SK-N-SH (cell line): ENCODE measurements around the gene MRPL49. TPM values are rescaled to one million over a fixed set of nuclear protein-coding genes. Genes with fewer than 3 reads are reported as not detected.

Experiments
- CTCF ChIA-PET: fragments of 300-600, 350-600 bp; formaldehyde crosslinking; extraction: SDS; loops from one replicate; lab custom pipeline; 2021; lab: Yijun Ruan, JAX
- POLR2A ChIA-PET: fragments of 350-600 bp; sonication (Branson Sonifier 250); formaldehyde crosslinking; extraction: SDS; loops from one replicate; lab custom pipeline; 2020; ENCODE audit warnings: antibody characterized with exemption, inconsistent platforms; lab: Yijun Ruan, JAX
- DNase-seq: peaks from one replicate; pipeline ENCODE4 v3.0.0; 2012
- H2AFZ ChIP-seq: fragments of 200-600 bp; sonication (generic); 2 replicates; pipeline ENCODE4 v1.8.1; 2016; ENCODE audit warnings: antibody characterized with exemption, mild to moderate bottlenecking, low read depth
- H3F3A ChIP-seq: fragments of 200-600 bp; sonication (generic); replicated peaks from 2 replicates; pipeline ENCODE3; 2016; ENCODE audit warnings: antibody characterized with exemption, mild to moderate bottlenecking; ENCODE audit not compliant: insufficient read depth
- H3K27ac ChIP-seq, 2 experiments: fragments of 200-500 bp in 1 of 2; fragments of 200-600 bp in 1 of 2; sonication (Bioruptor generic) in 1 of 2; sonication (generic), shearing (Covaris generic) in 1 of 2; 2 replicates each; pipeline versions ENCODE4 v1.5.1 to v1.6.1; 2014 to 2016; ENCODE audit warnings: low read depth in 2 of 2, inconsistent platforms in 1 of 2, low read length in 1 of 2, mild to moderate bottlenecking in 1 of 2, mixed read lengths in 1 of 2
- H3K27me3 ChIP-seq: fragments of 200-600 bp; sonication (generic), shearing (Covaris generic); 2 replicates; pipeline ENCODE4 v1.6.1; 2016; ENCODE audit warnings: mixed run types; ENCODE audit not compliant: insufficient read depth
- H3K36me3 ChIP-seq, 2 experiments: fragments of 200-500 bp in 1 of 2; fragments of 200-600 bp in 1 of 2; sonication (Bioruptor generic) in 1 of 2; sonication (generic) in 1 of 2; replicated peaks in 1 of 2; 2 replicates each; pipeline versions ENCODE3 to v1.5.1; 2014 to 2016; ENCODE audit warnings: low read length in 1 of 2, mild to moderate bottlenecking in 1 of 2; ENCODE audit not compliant: insufficient read depth in 2 of 2, control insufficient read depth in 1 of 2
- H3K4me1 ChIP-seq, 2 experiments: fragments of 200-500 bp in 1 of 2; fragments of 200-600 bp in 1 of 2; sonication (Bioruptor generic) in 1 of 2; sonication (generic), shearing (Covaris generic) in 1 of 2; 2 replicates each; pipeline versions ENCODE4 v1.5.1 to v1.6.1; 2014 to 2016; ENCODE audit warnings: low read depth in 1 of 2, low read length in 1 of 2, mixed run types in 1 of 2; ENCODE audit not compliant: insufficient read depth in 2 of 2, control insufficient read depth in 1 of 2
- H3K4me2 ChIP-seq: fragments of 200-600 bp; sonication (generic), shearing (Covaris generic); 2 replicates; pipeline ENCODE4 v1.6.1; 2017; ENCODE audit warnings: mixed run types
- H3K4me3 ChIP-seq, 2 experiments: fragments of 200-500 bp in 1 of 2; fragments of 200-600 bp in 1 of 2; sonication (Bioruptor generic) in 1 of 2; sonication (generic), shearing (Covaris generic) in 1 of 2; 2 replicates each; pipeline versions ENCODE4 v1.5.1 to v1.8.1; 2014 to 2016; ENCODE audit warnings: low read depth in 2 of 2, inconsistent platforms in 1 of 2, low read length in 1 of 2, mild to moderate bottlenecking in 1 of 2, mixed read lengths in 1 of 2, moderate library complexity in 1 of 2
- H3K79me2 ChIP-seq: fragments of 200-600 bp; sonication (generic); 2 replicates; pipeline ENCODE4 v1.8.1; 2017; ENCODE audit warnings: mild to moderate bottlenecking; ENCODE audit not compliant: insufficient read depth
- H3K9ac ChIP-seq: fragments of 200-600 bp; sonication (generic); 2 replicates; pipeline ENCODE4 v1.6.1; 2017; ENCODE audit warnings: mixed run types
- H3K9me2 ChIP-seq: fragments of 200-600 bp; sonication (generic); 2 replicates; pipeline ENCODE4 v1.6.1; 2017; ENCODE audit warnings: mixed run types
- H3K9me3 ChIP-seq: fragments of 200-600 bp; sonication (generic); 2 replicates; pipeline ENCODE4 v1.6.1; 2017; ENCODE audit warnings: mixed run types, mild to moderate bottlenecking, moderate library complexity
- H4K20me1 ChIP-seq: fragments of 200-600 bp; sonication (generic); 2 replicates; pipeline ENCODE4 v1.6.1; 2017; ENCODE audit warnings: mild to moderate bottlenecking, mixed run types; ENCODE audit not compliant: insufficient read depth
- CHD2 ChIP-seq: fragments of 150-350 bp; IDR thresholded peaks from 2 replicates; pipeline ENCODE4 v1.6.1; 2018; ENCODE audit warnings: low read length; ENCODE audit not compliant: partially characterized antibody
- ELF1 ChIP-seq: IDR thresholded peaks from 2 replicates; pipeline ENCODE4 v1.4.0; 2012
- EP300 ChIP-seq, 2 experiments: IDR thresholded peaks; 2 replicates each; pipeline versions ENCODE4 v1.4.0 to v1.6.1; 2012; ENCODE audit warnings: borderline replicate concordance in 1 of 2, low read depth in 1 of 2, low read length in 1 of 2
- EZH2phosphoT487 ChIP-seq: fragments of 200-600 bp; sonication (generic); IDR thresholded peaks from 2 replicates; pipeline ENCODE4 v1.6.1; 2017; ENCODE audit warnings: low read depth, mixed run types, mild to moderate bottlenecking, antibody characterized with exemption, moderate library complexity, borderline replicate concordance
- FOSL2 ChIP-seq: IDR thresholded peaks from 2 replicates; pipeline ENCODE4 v1.4.0; 2012; ENCODE audit warnings: low read depth, mild to moderate bottlenecking, moderate library complexity, borderline replicate concordance
- FOXJ3 ChIP-seq: sonication (generic); formaldehyde crosslinking; IDR thresholded peaks from 2 replicates; pipeline ENCODE4 v1.5.1; 2020; ENCODE audit warnings: mild to moderate bottlenecking, missing genetic modification reagents
- FOXM1 ChIP-seq: IDR thresholded peaks from 2 replicates; pipeline ENCODE4 v1.4.0; 2012; ENCODE audit warnings: low read depth, mild to moderate bottlenecking
- GABPA ChIP-seq: IDR thresholded peaks from 2 replicates; pipeline ENCODE4 v1.4.0; 2012; ENCODE audit warnings: low read depth, mild to moderate bottlenecking
- JUND ChIP-seq: IDR thresholded peaks from 2 replicates; pipeline ENCODE4 v1.4.0; 2012
- MAX ChIP-seq: IDR thresholded peaks from 2 replicates; pipeline ENCODE4 v1.4.0; 2012; ENCODE audit warnings: low read depth
- MXI1 ChIP-seq: IDR thresholded peaks from 2 replicates; pipeline ENCODE4 v1.6.1; 2012; ENCODE audit warnings: mild to moderate bottlenecking, low read depth, low read length, improper control_type of control experiment
- NFIC ChIP-seq: IDR thresholded peaks from 2 replicates; pipeline ENCODE4 v1.4.0; 2012; ENCODE audit warnings: borderline replicate concordance
- PBX3 ChIP-seq: IDR thresholded peaks from 2 replicates; pipeline ENCODE4; 2012
- POLR2AphosphoS5 ChIP-seq: IDR thresholded peaks from 2 replicates; pipeline ENCODE4 v1.6.1; 2012; ENCODE audit warnings: low read depth, low read length
- RAD21 ChIP-seq: IDR thresholded peaks from 2 replicates; pipeline ENCODE4 v1.6.1; 2012; ENCODE audit warnings: mild to moderate bottlenecking, low read length
- RCOR1 ChIP-seq: fragments of 150-350 bp; IDR thresholded peaks from 2 replicates; pipeline ENCODE4 v1.6.1; 2017; ENCODE audit warnings: antibody characterized with exemption, low read length
- REST ChIP-seq: IDR thresholded peaks from 2 replicates; pipeline ENCODE4 v1.6.1; 2012; ENCODE audit warnings: mild to moderate bottlenecking, low read depth, low read length, moderate library complexity
- RFX5 ChIP-seq: IDR thresholded peaks from 2 replicates; pipeline ENCODE4 v1.6.1; 2012; ENCODE audit warnings: mild to moderate bottlenecking, improper control_type of control experiment, low read length
- RXRA ChIP-seq: IDR thresholded peaks from 2 replicates; pipeline ENCODE4 v1.4.0; 2012; ENCODE audit warnings: low read depth, mild to moderate bottlenecking, borderline replicate concordance
- SIN3A ChIP-seq: IDR thresholded peaks from 2 replicates; pipeline ENCODE4 v1.6.1; 2012; ENCODE audit warnings: low read depth, mild to moderate bottlenecking, low read length, moderate library complexity, borderline replicate concordance
- SMC3 ChIP-seq: IDR thresholded peaks from 2 replicates; pipeline ENCODE4 v1.6.1; 2012; ENCODE audit warnings: low read depth, low read length, improper control_type of control experiment
- TAF1 ChIP-seq: IDR thresholded peaks from 2 replicates; pipeline ENCODE4 v1.6.1; 2012; ENCODE audit warnings: low read depth, mild to moderate bottlenecking, low read length, moderate library complexity, borderline replicate concordance
- YY1 ChIP-seq: IDR thresholded peaks from 2 replicates; pipeline ENCODE4 v1.4.0; 2012; ENCODE audit warnings: low read depth, mild to moderate bottlenecking
- WGBS: methylation state at CpG from one replicate; pipeline ENCODE4 v1.1.6; 2017; ENCODE audit warnings: low lambda C conversion rate; 5-methylcytosine and 5-hydroxymethylcytosine counted together
- polyA plus RNA-seq, 3 experiments: library from polyadenylated mRNA; depleted of rRNA; stranded (reverse); fragments of >200 nt; gene quantifications; 2 replicates each; pipeline ENCODE4 v1.2.3, GENCODE V29; 2012
- TF ChIP-seq, protein P1 (sequence below): fragments of 150-350 bp; IDR thresholded peaks from 2 replicates; pipeline ENCODE4 v1.6.1; 2017; ENCODE audit warnings: antibody characterized with exemption, low read length, low read depth, borderline replicate concordance
- TF ChIP-seq, protein P2 (sequence below): fragments of 200-600 bp; sonication (generic); IDR thresholded peaks from 2 replicates; pipeline ENCODE4 v1.6.1; 2017; ENCODE audit warnings: antibody characterized with exemption, mild to moderate bottlenecking, moderate library complexity

The MRPL49 gene
- polyA plus RNA-seq, 1 of the 3 experiments (the other 2 are of a cell fraction), result 56.7 TPM

DNA sequence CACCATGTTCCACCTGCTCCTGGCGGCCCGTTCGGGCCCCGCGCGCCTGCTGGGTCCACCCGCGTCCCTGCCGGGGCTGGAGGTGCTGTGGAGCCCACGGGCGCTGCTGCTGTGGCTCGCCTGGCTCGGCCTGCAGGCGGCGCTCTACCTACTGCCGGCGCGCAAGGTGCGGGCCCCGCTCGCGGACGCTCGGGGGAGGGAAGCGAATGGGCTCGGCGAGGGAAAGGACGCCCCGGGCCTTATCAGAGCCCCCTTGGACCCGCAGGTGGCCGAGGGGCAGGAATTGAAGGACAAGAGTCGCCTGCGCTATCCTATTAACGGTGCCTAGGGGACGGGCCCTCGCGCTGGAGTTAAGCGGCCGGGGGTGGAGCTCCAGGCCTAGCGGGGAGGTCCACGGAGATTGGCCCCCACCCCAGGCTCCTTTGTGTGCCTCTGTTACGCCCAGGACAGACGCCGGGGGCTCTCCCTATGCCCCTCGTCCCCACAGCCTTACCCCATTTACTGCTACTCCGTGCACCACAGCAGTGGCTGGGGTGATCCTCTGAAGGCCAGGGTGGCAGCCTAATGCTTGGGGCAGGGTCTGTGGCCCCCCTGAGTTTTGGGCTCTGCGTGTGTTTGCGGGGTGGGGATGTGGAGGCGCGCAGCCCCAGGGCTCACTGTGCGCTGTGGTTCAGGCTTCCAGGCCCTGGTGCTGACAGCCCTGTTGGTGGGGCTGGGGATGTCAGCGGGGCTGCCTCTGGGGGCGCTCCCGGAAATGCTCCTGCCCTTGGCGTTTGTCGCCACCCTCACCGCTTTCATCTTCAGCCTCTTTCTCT, 9.4 kb upstream of the MRPL49 start:
- H3K4me3 ChIP-seq, result peak overlapping the region; percentile 64 to 83
- peak; percentile 85 for DNase-seq
- peaks cover 13% of the 10 kb centered on the region for H3F3A ChIP-seq
- peak overlapping the region; percentile 93 for H3K4me2 ChIP-seq
- peaks cover 20% of the 10 kb centered on the region for H3K79me2 ChIP-seq
- peak overlapping the region in 1 of 2 experiments; percentile 89; a peak in 2 of 4 replicates for H3K27ac ChIP-seq
- no peak overlapping the region for H2AFZ ChIP-seq
- POLR2A ChIA-PET, result interaction anchor here (0.7 to 4.1 kb wide), 9 partner anchors 9 to 189 kb away, joined by 3 to 27 read pairs (median 5); partner anchors contain the start of genes ARL2, FAU and MRPL49
- H3K4me1 ChIP-seq, result peaks cover 14 to 52% of the 10 kb centered on the region in 2 experiments; a peak in 3 of 4 replicates
- no peaks in the 10 kb centered on the region for H3K9me3 ChIP-seq
- H4K20me1 ChIP-seq, result peaks cover 6% of the 10 kb centered on the region; the same call in 1 of the 2 replicates
- H3K27me3 ChIP-seq, result no peaks in the 10 kb centered on the region
- H3K9ac ChIP-seq, result no peak overlapping the region; the same call in 1 of the 2 replicates
- H3K9me2 ChIP-seq, result no peaks in the 10 kb centered on the region
- H3K36me3 ChIP-seq, result peaks cover 7 to 28% of the 10 kb centered on the region in 2 experiments
- CTCF ChIA-PET, result interaction anchor here (0.6 to 6.1 kb wide), 41 partner anchors 8 to 800 kb away, joined by 3 to 150 read pairs (median 3); partner anchors contain the start of genes ARL2, CAPN1, FAU and MRPL49
- 5% methylated on average over 27 of the region's 57 CpGs for WGBS
- TF ChIP-seq POLR2AphosphoS5, result no peak; the same call in 1 of the 2 replicates
- no peak for TF ChIP-seq RCOR1
- no peak for TF ChIP-seq FOXJ3 (CRISPR knock-in tag)
- no peak for TF ChIP-seq JUND
- peak; percentile 60 for TF ChIP-seq PBX3
- no peak; the same call in 1 of the 2 replicates for TF ChIP-seq SMC3
- no peak for TF ChIP-seq ELF1
- no peak for TF ChIP-seq RFX5
- TF ChIP-seq, protein P1, sequence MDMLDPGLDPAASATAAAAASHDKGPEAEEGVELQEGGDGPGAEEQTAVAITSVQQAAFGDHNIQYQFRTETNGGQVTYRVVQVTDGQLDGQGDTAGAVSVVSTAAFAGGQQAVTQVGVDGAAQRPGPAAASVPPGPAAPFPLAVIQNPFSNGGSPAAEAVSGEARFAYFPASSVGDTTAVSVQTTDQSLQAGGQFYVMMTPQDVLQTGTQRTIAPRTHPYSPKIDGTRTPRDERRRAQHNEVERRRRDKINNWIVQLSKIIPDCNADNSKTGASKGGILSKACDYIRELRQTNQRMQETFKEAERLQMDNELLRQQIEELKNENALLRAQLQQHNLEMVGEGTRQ, result no peak
- no peak for TF ChIP-seq RXRA
- TF ChIP-seq YY1, result no peak
- 0 out of 2 replicates have a peak, but pooled peaks have one; percentile 37 for TF ChIP-seq MXI1
- TF ChIP-seq EP300 (IDR thresholded peaks at IDR 0.05; ENCODE audit: borderline replicate concordance in 1 of 2, low read depth in 1 of 2, low read length in 1 of 2), result no peak
- no peak for TF ChIP-seq RAD21
- no peak for TF ChIP-seq NFIC
- TF ChIP-seq FOSL2, result no peak
- no peak for TF ChIP-seq CHD2
- no peak for TF ChIP-seq FOXM1
- peak; percentile 36 for TF ChIP-seq MAX
- TF ChIP-seq SIN3A, result peak; percentile 68; the same call in 1 of the 2 replicates
- TF ChIP-seq GABPA, result no peak
- no peak for TF ChIP-seq EZH2phosphoT487
- TF ChIP-seq, protein P2, sequence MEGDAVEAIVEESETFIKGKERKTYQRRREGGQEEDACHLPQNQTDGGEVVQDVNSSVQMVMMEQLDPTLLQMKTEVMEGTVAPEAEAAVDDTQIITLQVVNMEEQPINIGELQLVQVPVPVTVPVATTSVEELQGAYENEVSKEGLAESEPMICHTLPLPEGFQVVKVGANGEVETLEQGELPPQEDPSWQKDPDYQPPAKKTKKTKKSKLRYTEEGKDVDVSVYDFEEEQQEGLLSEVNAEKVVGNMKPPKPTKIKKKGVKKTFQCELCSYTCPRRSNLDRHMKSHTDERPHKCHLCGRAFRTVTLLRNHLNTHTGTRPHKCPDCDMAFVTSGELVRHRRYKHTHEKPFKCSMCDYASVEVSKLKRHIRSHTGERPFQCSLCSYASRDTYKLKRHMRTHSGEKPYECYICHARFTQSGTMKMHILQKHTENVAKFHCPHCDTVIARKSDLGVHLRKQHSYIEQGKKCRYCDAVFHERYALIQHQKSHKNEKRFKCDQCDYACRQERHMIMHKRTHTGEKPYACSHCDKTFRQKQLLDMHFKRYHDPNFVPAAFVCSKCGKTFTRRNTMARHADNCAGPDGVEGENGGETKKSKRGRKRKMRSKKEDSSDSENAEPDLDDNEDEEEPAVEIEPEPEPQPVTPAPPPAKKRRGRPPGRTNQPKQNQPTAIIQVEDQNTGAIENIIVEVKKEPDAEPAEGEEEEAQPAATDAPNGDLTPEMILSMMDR, result peak; percentile 80
- peak; percentile 20; the same call in 1 of the 2 replicates for TF ChIP-seq TAF1
- TF ChIP-seq REST, result no peak
